ENCODE results near the gene MAPT. TPM values are rescaled to one million over a fixed set of nuclear protein-coding genes. Genes with fewer than 3 reads are reported as not detected.

MAPT gene
- total RNA-seq, 1 donor from 2014 or later = 2.1 TPM

GRCh38 chr17:45848868-45849535 lies 45.4 kb upstream of the MAPT start:
- peaks cover 64% of the 10 kb centered on the region for H3K27me3 Mint-ChIP-seq (ENCODE audit: low read depth, unreplicated experiment)

GRCh38 chr17:45849536-45849990 lies 44.8 kb upstream of the MAPT start:
- no peak overlapping the region for H3K27ac ChIP-seq (ENCODE audit: low read depth, low read length)
- Mint-ChIP-seq H3K27ac (ENCODE audit: unreplicated experiment) (no peak overlapping the region), H3K36me3 (ENCODE audit: low read depth, unreplicated experiment) (peaks cover 1% of the 10 kb centered on the region), H3K4me1 (ENCODE audit: low read depth, unreplicated experiment) (no peaks in the 10 kb centered on the region), H3K9me3 (ENCODE audit: unreplicated experiment) (no peaks in the 10 kb centered on the region), H3K4me3 (ENCODE audit: unreplicated experiment) (no peak overlapping the region), H3K27me3 (ENCODE audit: low read depth, unreplicated experiment) (peaks cover 65% of the 10 kb centered on the region)
- H3K9ac ChIP-seq (ENCODE audit: low read length) = no peak overlapping the region
- DNase-seq (ENCODE audit: low read depth) (no peak), FAIRE-seq (no peak)
- TF ChIP-seq EZH2 (IDR thresholded peaks at IDR 0.05; ENCODE audit: insufficient read depth, low read length) (no peak), CTCF (IDR thresholded peaks at IDR 0.05; ENCODE audit: insufficient read depth, low read depth, low read length) (no peak)
- no peak overlapping the region for H3K4me2 ChIP-seq (ENCODE audit: low read length)
- no peaks in the 10 kb centered on the region for H3K9me3 ChIP-seq (ENCODE audit: insufficient read depth, low read depth, low read length)
- H3K79me2 ChIP-seq (ENCODE audit: insufficient read depth, low read length) = no peaks in the 10 kb centered on the region
- H4K20me1 ChIP-seq (ENCODE audit: insufficient read depth, low read length) = no peaks in the 10 kb centered on the region
- no peak overlapping the region for H2AFZ ChIP-seq (ENCODE audit: low read depth, low read length)
- peaks cover 6% of the 10 kb centered on the region for H3K27me3 ChIP-seq (ENCODE audit: insufficient read depth, low read length)
- no peaks in the 10 kb centered on the region for H3K4me1 ChIP-seq (ENCODE audit: insufficient read depth, low read length)
- no peak overlapping the region for H3K4me3 ChIP-seq (ENCODE audit: insufficient read depth, low read depth, low read length)
- no peaks in the 10 kb centered on the region for H3K36me3 ChIP-seq (ENCODE audit: insufficient read depth, low read length)

More at GRCh38 chr17:45848868-45849535, 45.4 kb upstream of the MAPT start:
- no peaks in the 10 kb centered on the region for H3K4me1 ChIP-seq (ENCODE audit: insufficient read depth, low read length)
- no peaks in the 10 kb centered on the region for H3K36me3 ChIP-seq (ENCODE audit: insufficient read depth, low read length)
- no peaks in the 10 kb centered on the region for H3K9me3 ChIP-seq (ENCODE audit: insufficient read depth, low read depth, low read length)
- Mint-ChIP-seq H3K4me1 (ENCODE audit: low read depth, unreplicated experiment) (no peaks in the 10 kb centered on the region), H3K36me3 (ENCODE audit: low read depth, unreplicated experiment) (peaks cover 1% of the 10 kb centered on the region), H3K27ac (ENCODE audit: unreplicated experiment) (no peak overlapping the region), H3K4me3 (ENCODE audit: unreplicated experiment) (no peak overlapping the region), H3K9me3 (ENCODE audit: unreplicated experiment) (no peaks in the 10 kb centered on the region)
- no peak overlapping the region for H3K4me3 ChIP-seq (ENCODE audit: insufficient read depth, low read depth, low read length)
- H4K20me1 ChIP-seq (ENCODE audit: insufficient read depth, low read length) = no peaks in the 10 kb centered on the region
- DNase-seq (ENCODE audit: low read depth) (no peak), FAIRE-seq (no peak)
- no peak overlapping the region for H2AFZ ChIP-seq (ENCODE audit: low read depth, low read length)
- TF ChIP-seq EZH2 (IDR thresholded peaks at IDR 0.05; ENCODE audit: insufficient read depth, low read length) (no peak), CTCF (IDR thresholded peaks at IDR 0.05; ENCODE audit: insufficient read depth, low read depth, low read length) (no peak)
- no peak overlapping the region for H3K27ac ChIP-seq (ENCODE audit: low read depth, low read length)
- peaks cover 6% of the 10 kb centered on the region for H3K27me3 ChIP-seq (ENCODE audit: insufficient read depth, low read length)
- no peak overlapping the region for H3K4me2 ChIP-seq (ENCODE audit: low read length)
- no peaks in the 10 kb centered on the region for H3K79me2 ChIP-seq (ENCODE audit: insufficient read depth, low read length)
- no peak overlapping the region for H3K9ac ChIP-seq (ENCODE audit: low read length)

GRCh38 chr17:45850011-45850410 lies 44.3 kb upstream of the MAPT start:
- H3K4me3 Mint-ChIP-seq (ENCODE audit: unreplicated experiment) = no peak overlapping the region
- no peak for DNase-seq (ENCODE audit: low read depth)
- peaks cover 65% of the 10 kb centered on the region for H3K27me3 Mint-ChIP-seq (ENCODE audit: low read depth, unreplicated experiment)
- no peaks in the 10 kb centered on the region for H3K9me3 Mint-ChIP-seq (ENCODE audit: unreplicated experiment)
- Histone ChIP-seq H4K20me1 (ENCODE audit: insufficient read depth, low read length) (no peaks in the 10 kb centered on the region), H3K27me3 (ENCODE audit: insufficient read depth, low read length) (peaks cover 6% of the 10 kb centered on the region), H2AFZ (ENCODE audit: low read depth, low read length) (no peak overlapping the region), H3K4me3 (ENCODE audit: insufficient read depth, low read depth, low read length) (no peak overlapping the region), H3K4me1 (ENCODE audit: insufficient read depth, low read length) (no peaks in the 10 kb centered on the region), H3K27ac (ENCODE audit: low read depth, low read length) (no peak overlapping the region), H3K79me2 (ENCODE audit: insufficient read depth, low read length) (no peaks in the 10 kb centered on the region), H3K36me3 (ENCODE audit: insufficient read depth, low read length) (no peaks in the 10 kb centered on the region), H3K4me2 (ENCODE audit: low read length) (no peak overlapping the region), H3K9me3 (ENCODE audit: insufficient read depth, low read depth, low read length) (no peaks in the 10 kb centered on the region), H3K9ac (ENCODE audit: low read length) (no peak overlapping the region)
- H3K4me1 Mint-ChIP-seq (ENCODE audit: low read depth, unreplicated experiment) = no peaks in the 10 kb centered on the region
- TF ChIP-seq CTCF (IDR thresholded peaks at IDR 0.05; ENCODE audit: insufficient read depth, low read depth, low read length) = no peak
- H3K36me3 Mint-ChIP-seq (ENCODE audit: low read depth, unreplicated experiment) = peaks cover 1% of the 10 kb centered on the region
- FAIRE-seq = no peak
- no peak overlapping the region for H3K27ac Mint-ChIP-seq (ENCODE audit: unreplicated experiment)

Measured in astrocyte (in vitro differentiated cells and primary cell).